H1 (cell line): ENCODE measurements around the gene C1orf146. TPM values are rescaled to one million over a fixed set of nuclear protein-coding genes. Genes with fewer than 3 reads are reported as not detected.

Experiments
- GABPA ChIP-seq: IDR thresholded peaks from 2 replicates; pipeline ENCODE4 v1.6.1; 2011; ENCODE audit warnings: mild to moderate bottlenecking, low read length, moderate library complexity, borderline replicate concordance; ENCODE audit not compliant: insufficient read depth
- HDAC6 ChIP-seq: IDR thresholded peaks from one replicate; pipeline ENCODE4 v1.7.1; 2012; ENCODE audit warnings: low read depth, mild to moderate bottlenecking, inconsistent platforms, low read length, moderate library complexity
- PHF8 ChIP-seq: fragments of 200-600 bp; sonication (generic); conservative IDR thresholded peaks from 2 replicates; pipeline ENCODE4 v1.7.1; 2012; ENCODE audit warnings: low read depth, mild to moderate bottlenecking, inconsistent platforms, low read length, moderate library complexity
- polyA plus RNA-seq, 7 experiments: library from polyadenylated mRNA; depleted of rRNA in 3 of 7; stranded (reverse) in 5 of 7; unstranded in 2 of 7; fragments of >200 nt in 5 of 7; fragments of 200-250 nt in 2 of 7; gene quantifications; 1 replicate in 5 of 7; 2 replicates in 1 of 7; 4 replicates in 1 of 7; pipeline versions ENCODE4 v1.2.1 to v1.2.3, GENCODE V29; 2011 to 2013; ENCODE audit warnings: missing spikeins in 2 of 7, mixed read lengths in 2 of 7
- total RNA-seq: library from RNA; stranded (reverse); fragmentation: NEBNext Ultra II Directional; extraction: Animal tissue kit (Norgen Biotek cat#: 25700); gene quantifications from 2 replicates; pipeline ENCODE4 v1.2.1, GENCODE V29; 2021

The C1orf146 gene
- total and polyA plus RNA-seq, 2 of the 8 experiments (the other 6 are each of a cell fraction or from before 2014, with no cell fraction given): not detected

DNA sequence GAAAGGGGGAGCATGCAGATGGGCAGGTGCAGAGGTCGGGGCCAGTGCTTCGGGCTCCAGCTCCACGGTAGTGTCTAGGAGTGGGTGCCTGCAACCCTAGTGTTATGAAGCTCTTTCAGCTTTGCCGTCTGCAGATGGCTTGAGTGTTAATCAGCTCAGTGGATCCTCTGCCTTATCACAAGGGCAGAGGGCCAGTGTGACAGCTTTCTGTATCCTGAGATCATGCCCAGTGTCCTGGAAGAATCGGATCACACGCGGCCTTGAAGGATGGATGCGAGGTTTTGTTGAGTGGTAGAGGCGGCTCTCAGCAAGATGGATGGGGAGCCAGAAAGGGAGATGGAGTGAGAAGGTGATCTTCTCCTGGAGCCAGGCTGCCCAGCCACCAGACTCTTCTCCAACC, 25.5 kb upstream of the C1orf146 start (continued):
- TF ChIP-seq PHF8 (no peak), GABPA (no peak), HDAC6 (no peak)
